ENCODE results near the gene FLG.

Gene FLG

DNA sequence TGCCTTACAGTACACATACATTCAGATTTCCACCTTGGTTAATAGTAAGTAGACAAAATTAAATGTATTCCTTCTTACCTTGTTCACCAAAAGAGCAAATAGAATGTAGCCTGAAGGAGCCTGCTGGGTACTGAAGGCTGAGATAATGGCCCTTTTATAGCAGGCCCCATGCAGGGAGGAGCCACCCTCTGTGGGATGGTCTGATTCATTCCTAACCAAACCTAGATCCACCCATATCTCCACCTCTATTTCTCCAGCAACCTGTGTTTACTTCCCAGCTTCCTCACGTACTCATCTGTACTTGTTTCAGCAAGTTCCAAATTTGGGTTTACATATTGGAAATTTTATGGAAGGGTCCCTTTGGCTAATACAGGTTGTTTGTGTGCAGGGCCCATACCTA lies at the start of gene FLG:
Gene FLG, minus strand, starts transcription at position 129 of the 400 bp plus-strand sequence. CDS start 9,783 bp downstream, outside the sequence.
- DNase-seq (ENCODE audit: low read depth) = peak; percentile 70
- no peak for TF ChIP-seq CTCF (IDR thresholded peaks at IDR 0.05; ENCODE audit: insufficient read depth, low read depth, low read length, missing control alignments)
- peak within 1 kb of the TSS; percentile 15 for H3K4me3 ChIP-seq (ENCODE audit: low read length)

GRCh38 chr1:152374451-152374850 lies 49.4 kb upstream of the FLG start:
- TF ChIP-seq CTCF (IDR thresholded peaks at IDR 0.05; ENCODE audit: insufficient read depth, low read depth, low read length, missing control alignments) = no peak
- no peak overlapping the region for H3K4me3 ChIP-seq (ENCODE audit: low read length)
- DNase-seq (ENCODE audit: low read depth) = no peak

DNA sequence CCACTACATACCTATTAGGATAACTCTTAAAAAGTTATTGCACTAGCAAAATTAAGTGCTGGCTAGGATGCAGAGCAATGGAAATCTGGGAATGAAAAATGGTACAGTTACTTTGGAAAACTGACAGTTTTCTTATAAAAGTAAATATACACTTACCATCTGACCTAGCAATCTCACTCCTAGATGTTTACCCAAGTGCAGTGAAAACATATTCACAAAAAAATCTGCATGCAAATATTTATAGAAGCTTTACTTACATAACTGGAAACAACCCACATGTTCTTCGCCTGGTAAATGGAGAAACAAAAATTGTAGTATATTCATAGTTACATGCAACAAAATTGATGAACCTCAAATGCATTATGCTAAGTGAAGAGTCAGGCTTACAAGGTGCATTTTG lies 47.6 kb upstream of the FLG start:
- H3K4me3 ChIP-seq (ENCODE audit: low read length) = no peak overlapping the region
- TF ChIP-seq CTCF (IDR thresholded peaks at IDR 0.05; ENCODE audit: insufficient read depth, low read depth, low read length, missing control alignments) = no peak
- no peak for DNase-seq (ENCODE audit: low read depth)

DNA sequence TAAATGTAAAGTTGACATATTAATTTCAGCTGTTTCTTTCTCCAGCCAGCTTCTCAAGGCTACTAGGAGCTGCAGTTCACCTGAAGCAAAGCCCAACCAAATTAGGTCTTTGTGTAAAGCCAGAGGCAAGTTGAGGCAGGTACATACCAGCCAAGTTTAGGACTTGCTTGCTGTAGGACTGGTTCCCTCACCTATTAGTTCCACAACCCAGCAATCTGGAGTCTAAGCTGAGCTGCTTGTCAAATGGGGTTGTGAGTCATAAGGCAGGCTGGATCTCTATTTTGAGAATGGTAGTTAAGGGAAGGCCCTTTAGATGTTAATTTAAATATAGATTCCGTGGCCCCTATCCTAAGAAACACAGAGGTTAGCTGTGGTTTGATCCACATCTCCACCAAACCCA lies 42.4 kb upstream of the FLG start:
- DNase-seq (ENCODE audit: low read depth) = peak; percentile 98
- H3K4me3 ChIP-seq (ENCODE audit: low read length) = no peak overlapping the region
- no peak for TF ChIP-seq CTCF (IDR thresholded peaks at IDR 0.05; ENCODE audit: insufficient read depth, low read depth, low read length, missing control alignments)

- no peak within 1 kb of the TSS for H3K4me3 ChIP-seq (ENCODE audit: low read length)
- no peak for DNase-seq (ENCODE audit: low read depth)
- TF ChIP-seq CTCF (IDR thresholded peaks at IDR 0.05; ENCODE audit: insufficient read depth, low read depth, low read length, missing control alignments) = no peak
These were observed 34.9 kb upstream of the FLG start, which contains the start of gene FLG2 for GRCh38 chr1:152359906-152360305. FLG2 (minus strand) TSS chr1:152360006; CDS start chr1:152358884, 1,122 bp downstream.

DNA sequence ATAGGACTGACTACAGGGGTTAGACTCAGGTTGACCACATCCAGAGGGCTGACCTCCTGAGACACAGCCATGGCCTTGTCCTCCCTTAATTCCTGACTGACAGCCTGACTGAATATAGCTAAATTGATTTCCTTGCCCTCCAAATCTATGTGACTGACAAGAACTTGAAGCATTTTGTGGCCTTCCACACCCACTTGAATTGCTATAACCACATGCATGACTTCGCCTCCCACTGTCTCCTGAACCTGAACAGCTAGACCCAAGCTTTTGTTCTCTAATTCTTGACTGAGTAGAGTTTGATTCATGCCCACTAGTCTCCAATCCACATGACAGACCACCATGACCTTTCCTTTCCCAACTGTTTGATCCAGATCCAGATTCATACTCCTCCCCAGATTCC lies 31.7 kb upstream of the FLG start:
- no peak for DNase-seq (ENCODE audit: low read depth)
- no peak overlapping the region for H3K4me3 ChIP-seq (ENCODE audit: low read length)
- no peak for TF ChIP-seq CTCF (IDR thresholded peaks at IDR 0.05; ENCODE audit: insufficient read depth, low read depth, low read length, missing control alignments)

- DNase-seq (ENCODE audit: low read depth) = no peak
- H3K4me3 ChIP-seq (ENCODE audit: low read length) = no peak overlapping the region
- no peak for TF ChIP-seq CTCF (IDR thresholded peaks at IDR 0.05; ENCODE audit: insufficient read depth, low read depth, low read length, missing control alignments)
These were observed 24.6 kb upstream of the FLG start for GRCh38 chr1:152349611-152350010.
